Muscle layer of duodenum (tissue), 2 donors: ENCODE data around the gene FOXE3.
"Not testable (repeated sequence)": the region's sequence is repeated elsewhere in the genome, so short reads cannot be mapped to it uniquely, and the experiment has no call there.

Experiments
- H3K27ac ChIP-seq: one replicate; pipeline ENCODE4 v1.7.0; 2013; ENCODE audit warnings: mild to moderate bottlenecking, low read length
- H3K27me3 ChIP-seq: one replicate; pipeline ENCODE4 v1.7.0; 2013; ENCODE audit warnings: low read depth, mild to moderate bottlenecking, control low read depth, low read length
- H3K36me3 ChIP-seq, 2 donors: one replicate each; pipeline ENCODE4 v1.7.0; 2013; ENCODE audit warnings: low read length in 2 of 2, control low read depth in 1 of 2, mild to moderate bottlenecking in 1 of 2; ENCODE audit not compliant: insufficient read depth in 2 of 2, control insufficient read depth in 1 of 2
- H3K4me1 ChIP-seq, 2 donors: one replicate each; pipeline ENCODE4 v1.7.0; 2013; ENCODE audit warnings: low read length in 2 of 2, mild to moderate bottlenecking in 2 of 2, control low read depth in 1 of 2, moderate library complexity in 1 of 2; ENCODE audit not compliant: insufficient read depth in 2 of 2, control insufficient read depth in 1 of 2
- H3K4me3 ChIP-seq, 2 donors: one replicate each; pipeline ENCODE4 v1.7.0; 2013; ENCODE audit warnings: low read length in 2 of 2, low read depth in 1 of 2, mild to moderate bottlenecking in 1 of 2
- H3K9me3 ChIP-seq, 2 donors: one replicate each; pipeline ENCODE4 v1.7.0; 2013; ENCODE audit warnings: low read length in 2 of 2, control low read depth in 1 of 2, mild to moderate bottlenecking in 1 of 2; ENCODE audit not compliant: control insufficient read depth in 1 of 2
- donor health status: healthy.

FOXE3 gene

GRCh38 chr1:47444297-47444561 is 28.1 kb downstream of the FOXE3 start:
- H3K27me3 ChIP-seq = peaks cover 89% of the 10 kb centered on the region
- H3K27ac ChIP-seq = no peak overlapping the region
- H3K4me3 ChIP-seq = peak overlapping the region in 1 of 2 donors; percentile 4
- H3K9me3 ChIP-seq = no peaks in the 10 kb centered on the region
- no peaks in the 10 kb centered on the region for H3K36me3 ChIP-seq
- peaks cover 5 to 19% of the 10 kb centered on the region in 2 donors for H3K4me1 ChIP-seq

- Histone ChIP-seq H3K9me3 (no peaks in the 10 kb centered on the region), H3K27me3 (peaks cover 89% of the 10 kb centered on the region), H3K27ac (no peak overlapping the region), H3K4me1 (peaks cover 5 to 18% of the 10 kb centered on the region in 2 donors), H3K4me3 (peak overlapping the region; percentile 4 to 47), H3K36me3 (no peaks in the 10 kb centered on the region)
Observed at GRCh38 chr1:47444562-47445465, 28.7 kb downstream of the FOXE3 start.

GRCh38 chr1:47445823-47446550 is 29.9 kb downstream of the FOXE3 start:
- Histone ChIP-seq H3K27ac (no peak overlapping the region), H3K27me3 (peaks cover 87% of the 10 kb centered on the region), H3K9me3 (no peaks in the 10 kb centered on the region), H3K4me3 (no peak overlapping the region), H3K4me1 (peaks cover 5 to 18% of the 10 kb centered on the region in 2 donors), H3K36me3 (no peaks in the 10 kb centered on the region)

- H3K27me3 ChIP-seq = peaks cover 74% of the 10 kb centered on the region
- no peaks in the 10 kb centered on the region for H3K9me3 ChIP-seq
- no peak overlapping the region for H3K4me3 ChIP-seq
- no peak overlapping the region for H3K27ac ChIP-seq
- H3K4me1 ChIP-seq = peaks cover 5 to 18% of the 10 kb centered on the region in 2 donors
- no peaks in the 10 kb centered on the region for H3K36me3 ChIP-seq
Observed at GRCh38 chr1:47448462-47449222, 32.6 kb downstream of the FOXE3 start.

GRCh38 chr1:47449822-47450552 is 33.9 kb downstream of the FOXE3 start:
- no peak overlapping the region for H3K27ac ChIP-seq
- no peak overlapping the region for H3K4me3 ChIP-seq
- H3K4me1 ChIP-seq = peaks cover 0 to 7% of the 10 kb centered on the region in 2 donors
- no peaks in the 10 kb centered on the region for H3K36me3 ChIP-seq
- no peaks in the 10 kb centered on the region for H3K9me3 ChIP-seq
- peaks cover 60% of the 10 kb centered on the region for H3K27me3 ChIP-seq

- peaks cover 0 to 5% of the 10 kb centered on the region in 2 donors for H3K4me1 ChIP-seq
- H3K27me3 ChIP-seq = peaks cover 54% of the 10 kb centered on the region
- H3K36me3 ChIP-seq = no peaks in the 10 kb centered on the region
- no peak overlapping the region for H3K27ac ChIP-seq
- no peaks in the 10 kb centered on the region for H3K9me3 ChIP-seq
- no peak overlapping the region for H3K4me3 ChIP-seq
Observed at GRCh38 chr1:47450606-47451005, 34.5 kb downstream of the FOXE3 start.

- peaks cover 36% of the 10 kb centered on the region for H3K27me3 ChIP-seq
- no peaks in the 10 kb centered on the region for H3K9me3 ChIP-seq
- no peak overlapping the region for H3K27ac ChIP-seq
- H3K36me3 ChIP-seq = no peaks in the 10 kb centered on the region
- H3K4me1 ChIP-seq = peaks cover 0 to 5% of the 10 kb centered on the region in 2 donors
- no peak overlapping the region for H3K4me3 ChIP-seq
Observed at GRCh38 chr1:47452426-47452825, 36.3 kb downstream of the FOXE3 start.

- H3K9me3 ChIP-seq, H3K27ac ChIP-seq, H3K4me3 ChIP-seq, H3K36me3 ChIP-seq, H3K4me1 ChIP-seq: not testable (repeated sequence)
- H3K27me3 ChIP-seq = peaks cover 24% of the 10 kb centered on the region
Observed at GRCh38 chr1:47453910-47454309, 37.8 kb downstream of the FOXE3 start.

GRCh38 chr1:47456250-47456649 is 40.2 kb downstream of the FOXE3 start:
- Histone ChIP-seq H3K4me1 (no peaks in the 10 kb centered on the region), H3K36me3 (no peaks in the 10 kb centered on the region), H3K4me3 (no peak overlapping the region), H3K9me3 (no peaks in the 10 kb centered on the region), H3K27me3 (peaks cover 15% of the 10 kb centered on the region), H3K27ac (no peak overlapping the region)

- not testable (repeated sequence) for H3K4me3 ChIP-seq, H3K27ac ChIP-seq, H3K9me3 ChIP-seq, H3K36me3 ChIP-seq, H3K4me1 ChIP-seq
- H3K27me3 ChIP-seq = peaks cover 17% of the 10 kb centered on the region
Observed at GRCh38 chr1:47457547-47457946, 41.5 kb downstream of the FOXE3 start.
